ENCODE measurements around the gene MISP3. TPM values are rescaled to one million over a fixed set of nuclear protein-coding genes. Genes with fewer than 3 reads are reported as not detected.
A peak's percentile ranks its signal among the peaks of the same experiment; 100 is the strongest.
"Not testable (repeated sequence)": the region's sequence is repeated elsewhere in the genome, so short reads cannot be mapped to it uniquely, and the experiment has no call there.

MISP3 gene
- total RNA-seq, 1 donor from 2014 or later: 1.5 TPM

- no peak for DNase-seq (ENCODE audit: low read depth)
- Histone ChIP-seq H3K36me3 (ENCODE audit: control insufficient read depth, insufficient read depth, low read length) (no peaks in the 10 kb centered on the region), H3K4me3 (ENCODE audit: low read depth, low read length) (peak overlapping the region; percentile 50), H3K27me3 (ENCODE audit: control insufficient read depth, insufficient read depth, low read length) (peaks cover 8% of the 10 kb centered on the region)
- TF ChIP-seq CTCF (IDR thresholded peaks at IDR 0.05; ENCODE audit: insufficient read depth, low read length, poor library complexity, severe bottlenecking): no peak
Measured at GRCh38 chr19:14030997-14031718, 41.4 kb upstream of the MISP3 start.

GRCh38 chr19:14031719-14032480 lies 40.7 kb upstream of the MISP3 start, which contains the start of gene IL27RA:
TSS of gene IL27RA (plus strand) at chr19:14031762. CDS start at chr19:14031873, 111 bp downstream.
- TF ChIP-seq CTCF (IDR thresholded peaks at IDR 0.05; ENCODE audit: insufficient read depth, low read length, poor library complexity, severe bottlenecking): peak; percentile 87
- no peak for DNase-seq (ENCODE audit: low read depth)
- Histone ChIP-seq H3K27me3 (ENCODE audit: control insufficient read depth, insufficient read depth, low read length) (peaks cover 8% of the 10 kb centered on the region), H3K36me3 (ENCODE audit: control insufficient read depth, insufficient read depth, low read length) (no peaks in the 10 kb centered on the region), H3K4me3 (ENCODE audit: low read depth, low read length) (peak within 1 kb of the TSS; percentile 50)

- Histone ChIP-seq H3K27me3 (ENCODE audit: control insufficient read depth, insufficient read depth, low read length) (peaks cover 4% of the 10 kb centered on the region), H3K36me3 (ENCODE audit: control insufficient read depth, insufficient read depth, low read length) (no peaks in the 10 kb centered on the region), H3K4me3 (ENCODE audit: low read depth, low read length) (no peak overlapping the region)
- TF ChIP-seq CTCF (IDR thresholded peaks at IDR 0.05; ENCODE audit: insufficient read depth, low read length, poor library complexity, severe bottlenecking): no peak
- DNase-seq (ENCODE audit: low read depth): no peak
Measured at GRCh38 chr19:14033946-14034345, 38.6 kb upstream of the MISP3 start.

GRCh38 chr19:14035159-14035558 lies 37.4 kb upstream of the MISP3 start:
- not testable (repeated sequence) for DNase-seq (ENCODE audit: low read depth); H3K36me3 ChIP-seq (ENCODE audit: control insufficient read depth, insufficient read depth, low read length)

GRCh38 chr19:14035706-14036105 lies 36.9 kb upstream of the MISP3 start:
- no peak overlapping the region for H3K4me3 ChIP-seq (ENCODE audit: low read depth, low read length)
- peaks cover 4% of the 10 kb centered on the region for H3K27me3 ChIP-seq (ENCODE audit: control insufficient read depth, insufficient read depth, low read length)
- H3K36me3 ChIP-seq (ENCODE audit: control insufficient read depth, insufficient read depth, low read length): no peaks in the 10 kb centered on the region
- no peak for DNase-seq (ENCODE audit: low read depth)
- no peak for TF ChIP-seq CTCF (IDR thresholded peaks at IDR 0.05; ENCODE audit: insufficient read depth, low read length, poor library complexity, severe bottlenecking)

More at GRCh38 chr19:14035159-14035558, 37.4 kb upstream of the MISP3 start:
- not testable (repeated sequence) for H3K4me3 ChIP-seq (ENCODE audit: low read depth, low read length); H3K27me3 ChIP-seq (ENCODE audit: control insufficient read depth, insufficient read depth, low read length)

GRCh38 chr19:14039181-14039580 lies 33.4 kb upstream of the MISP3 start:
- H3K4me3 ChIP-seq (ENCODE audit: low read depth, low read length): no peak overlapping the region
- H3K36me3 ChIP-seq (ENCODE audit: control insufficient read depth, insufficient read depth, low read length): no peaks in the 10 kb centered on the region
- DNase-seq (ENCODE audit: low read depth): no peak
- TF ChIP-seq CTCF (IDR thresholded peaks at IDR 0.05; ENCODE audit: insufficient read depth, low read length, poor library complexity, severe bottlenecking): no peak
- no peaks in the 10 kb centered on the region for H3K27me3 ChIP-seq (ENCODE audit: control insufficient read depth, insufficient read depth, low read length)

All from kidney epithelial cell (primary cell).